ENCODE measurements around the gene CLIC4.

The CLIC4 gene

GRCh38 chr1:24892188-24893153 is 147.2 kb downstream of the CLIC4 start:
- H3K4me3 ChIP-seq (ENCODE audit: low read length): no peak overlapping the region
- no peak for TF ChIP-seq CTCF (IDR thresholded peaks at IDR 0.05; ENCODE audit: insufficient read depth, low read depth, low read length, missing control alignments)
- DNase-seq (ENCODE audit: low read depth): no peak

- no peak overlapping the region for H3K4me3 ChIP-seq (ENCODE audit: low read length)
- TF ChIP-seq CTCF (IDR thresholded peaks at IDR 0.05; ENCODE audit: insufficient read depth, low read depth, low read length, missing control alignments): no peak
- no peak for DNase-seq (ENCODE audit: low read depth)
Observed at GRCh38 chr1:24893431-24893830, 148.2 kb downstream of the CLIC4 start.
